Left lobe of liver (tissue), 2 donors: ENCODE data around the gene MORN4. TPM values are rescaled to one million over a fixed set of nuclear protein-coding genes. Genes with fewer than 3 reads are reported as not detected.

Experiments
- ATAC-seq: fragments of 200-7000 bp; cut with Tn5 transposase; one replicate; pipeline ENCODE4 v1.9.1; 2020; ENCODE audit warnings: mild to moderate bottlenecking, moderate library complexity
- DNase-seq: peaks from one replicate; pipeline ENCODE4 v3.0.0-alpha.2; 2020; ENCODE audit warnings: low spot score
- total RNA-seq: library from RNA; stranded (reverse); gene quantifications from one replicate; pipeline ENCODE4 v1.2.1, GENCODE V29; 2021
- donor health status: DM: no; HTN: no; CAD: no; lungs with moderate emphysema.
- donor health status: DM: no; HTN: yes; CAD: no.

Gene MORN4
- total RNA-seq, 1 donor from 2014 or later: 0.81 TPM

DNA sequence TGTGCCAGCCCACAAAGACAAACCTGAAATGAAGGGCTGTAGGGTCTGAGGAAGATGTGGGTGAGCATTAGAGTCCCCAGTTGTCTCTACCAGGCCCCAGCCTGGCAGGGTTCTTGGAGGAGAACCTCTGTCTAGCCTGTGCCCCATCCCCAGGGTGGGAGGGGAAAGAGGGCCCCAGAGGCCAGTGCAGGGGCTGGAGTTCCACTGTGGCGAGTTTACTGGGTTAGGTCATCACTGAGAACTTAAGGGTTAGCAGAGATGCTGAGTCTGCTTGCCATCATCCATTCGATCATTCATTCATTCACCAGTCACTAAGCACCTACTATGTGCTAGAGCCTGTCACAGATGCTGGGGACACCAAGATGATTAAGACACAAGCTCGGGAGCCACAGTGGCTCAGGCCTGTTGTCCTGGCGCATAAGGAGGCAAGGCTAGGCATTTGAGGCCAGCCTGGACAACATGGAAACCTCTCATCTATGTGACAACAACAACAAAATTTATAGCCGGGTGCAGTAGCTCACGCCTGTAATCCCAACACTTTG, 58.1 kb downstream of the MORN4 start:
- no peak for ATAC-seq

DNA sequence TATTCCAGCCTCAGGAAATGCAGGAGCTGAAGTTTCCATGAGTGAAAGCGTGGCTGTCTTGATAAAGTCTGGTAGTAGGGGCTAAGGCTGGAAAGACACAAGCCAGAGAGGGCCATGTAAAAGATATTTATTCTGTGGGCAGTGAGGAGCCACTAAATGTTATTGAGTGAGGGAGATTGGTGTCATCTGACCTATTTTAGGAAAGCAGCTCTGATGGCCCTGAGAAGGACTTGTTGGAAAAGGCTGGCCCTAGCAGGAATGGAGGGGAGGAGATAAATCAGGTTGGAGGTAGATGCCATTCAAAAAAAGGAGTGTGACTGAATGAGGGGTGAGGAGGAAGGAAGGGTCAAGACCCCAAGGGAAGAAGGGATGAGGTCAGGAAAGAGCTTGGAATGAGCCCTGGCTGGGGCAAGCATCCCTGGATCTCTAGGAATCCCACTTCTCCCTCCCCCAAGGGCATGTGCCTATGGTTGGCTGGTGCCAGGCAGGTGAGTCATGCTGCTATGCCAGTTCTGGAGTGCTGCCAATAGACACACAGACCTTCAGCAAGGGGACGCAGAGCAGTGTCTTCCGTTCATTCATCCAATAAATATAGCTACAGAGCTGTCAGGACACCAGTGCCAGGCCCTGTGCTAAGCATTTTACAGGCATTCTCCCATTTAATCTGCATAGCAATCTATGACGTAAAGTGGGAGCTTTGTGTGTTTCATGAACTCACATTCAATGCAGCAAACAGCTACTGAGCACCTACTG, 58.8 kb downstream of the MORN4 start:
- peak; percentile 85 for ATAC-seq
- DNase-seq: peak; percentile 90

More for the DNA sequence above, 58.1 kb downstream of the MORN4 start:
- DNase-seq: no peak

DNA sequence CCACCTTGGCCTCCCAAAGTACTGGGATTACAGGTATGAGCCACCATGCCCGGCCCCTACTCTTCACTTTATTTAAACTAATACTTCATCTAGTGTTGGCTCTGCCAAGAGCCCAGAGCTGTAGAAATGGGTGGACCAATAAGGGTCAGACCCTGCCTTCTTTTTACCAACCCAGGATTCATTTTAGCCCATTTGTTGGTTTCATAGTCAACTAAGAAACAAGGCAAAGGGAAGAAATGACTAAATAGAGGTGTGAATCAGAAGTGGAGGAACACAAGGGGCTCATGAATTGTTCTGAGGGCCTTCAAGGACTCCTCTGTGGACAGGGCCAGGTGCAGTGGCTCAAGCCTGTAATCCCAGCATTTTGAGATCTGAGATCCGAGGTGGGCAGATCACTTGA, 59.6 kb downstream of the MORN4 start:
- no peak for DNase-seq
- no peak for ATAC-seq

DNA sequence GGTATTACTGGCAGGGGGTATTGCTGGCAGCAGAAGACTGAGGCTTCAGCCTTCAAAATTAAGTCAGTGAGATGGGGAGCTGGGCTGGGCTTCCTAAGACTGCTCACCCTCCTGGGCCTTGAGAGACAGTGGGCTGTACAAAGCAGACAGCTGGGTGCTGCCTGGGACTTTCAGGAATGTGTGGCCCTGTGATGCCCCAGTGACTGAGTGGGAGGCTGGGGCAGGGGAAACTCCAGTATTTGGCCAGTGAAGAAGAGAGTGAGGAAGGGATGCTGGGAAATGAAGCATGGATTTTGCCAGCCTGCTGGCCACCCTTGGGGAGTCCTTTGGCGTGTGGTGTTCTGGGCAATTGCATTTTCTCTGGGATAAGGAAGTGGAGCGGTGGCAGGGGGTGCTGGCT, 60.3 kb downstream of the MORN4 start:
- ATAC-seq (no peak), DNase-seq (no peak)

DNA sequence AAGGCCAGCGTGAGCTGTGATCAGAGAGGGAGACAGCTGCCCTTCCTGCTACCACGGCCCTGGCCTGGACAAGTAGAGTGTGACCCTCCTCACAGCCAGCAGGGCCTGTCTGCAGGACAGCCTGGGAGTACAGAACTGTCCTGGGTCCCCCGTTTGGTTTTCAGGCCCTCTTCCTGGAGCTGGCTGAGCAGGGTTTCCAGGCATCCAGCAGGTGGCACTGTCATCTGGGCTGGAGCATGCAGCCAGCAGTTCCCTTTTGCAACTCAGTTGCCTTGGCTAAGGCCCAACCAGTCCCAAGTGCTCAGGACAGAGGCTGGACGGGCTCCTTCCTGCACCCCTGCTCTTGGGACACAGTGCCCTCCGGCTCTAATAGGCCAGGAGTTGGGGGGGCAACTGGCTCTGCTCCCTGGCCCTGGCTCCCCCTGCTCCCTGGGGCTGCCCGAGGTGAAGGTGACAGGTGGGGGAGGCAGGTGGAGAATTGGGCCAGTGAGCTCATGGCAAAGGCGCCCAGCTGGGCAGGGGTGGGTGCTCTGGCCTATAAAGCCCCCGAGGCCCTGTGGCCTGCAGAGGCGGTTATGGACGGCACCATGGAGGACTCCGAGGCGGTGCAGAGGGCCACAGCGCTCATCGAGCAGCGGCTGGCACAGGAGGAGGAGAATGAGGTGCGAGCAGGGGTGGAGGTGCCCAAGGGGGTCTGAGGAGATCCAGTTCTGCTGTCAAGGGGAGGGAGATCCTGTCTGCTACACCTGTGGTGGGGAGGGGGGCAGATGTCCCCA, 60.9 kb downstream of the MORN4 start, which contains the start of gene ANKRD2:
Gene ANKRD2 (plus strand): TSS at position 566 of the 776 bp plus-strand sequence. CDS start 10 bp downstream, at position 576.
- DNase-seq: peak; percentile 89
- ATAC-seq: peak; percentile 88

DNA sequence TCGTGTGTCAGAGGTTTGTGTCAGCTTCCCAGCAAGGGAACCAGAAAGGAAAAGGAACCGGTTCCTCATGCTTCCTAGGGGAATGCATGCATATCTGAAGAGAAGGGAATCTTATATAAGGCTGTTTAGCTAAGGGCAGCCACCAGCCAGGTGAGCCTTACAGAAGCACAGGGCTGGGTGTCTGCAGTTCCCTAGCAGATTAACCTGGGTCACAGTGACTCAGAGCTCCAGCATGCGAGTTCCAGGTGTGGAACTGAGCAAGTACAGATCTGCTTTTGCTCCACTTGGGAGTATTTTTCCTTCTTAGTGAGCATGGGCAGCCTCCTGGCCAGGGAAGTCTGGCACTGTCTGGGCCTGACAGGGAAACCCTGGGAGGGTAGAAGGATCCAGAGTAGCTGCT, 61.7 kb downstream of the MORN4 start:
- ATAC-seq: no peak
- DNase-seq: no peak

DNA sequence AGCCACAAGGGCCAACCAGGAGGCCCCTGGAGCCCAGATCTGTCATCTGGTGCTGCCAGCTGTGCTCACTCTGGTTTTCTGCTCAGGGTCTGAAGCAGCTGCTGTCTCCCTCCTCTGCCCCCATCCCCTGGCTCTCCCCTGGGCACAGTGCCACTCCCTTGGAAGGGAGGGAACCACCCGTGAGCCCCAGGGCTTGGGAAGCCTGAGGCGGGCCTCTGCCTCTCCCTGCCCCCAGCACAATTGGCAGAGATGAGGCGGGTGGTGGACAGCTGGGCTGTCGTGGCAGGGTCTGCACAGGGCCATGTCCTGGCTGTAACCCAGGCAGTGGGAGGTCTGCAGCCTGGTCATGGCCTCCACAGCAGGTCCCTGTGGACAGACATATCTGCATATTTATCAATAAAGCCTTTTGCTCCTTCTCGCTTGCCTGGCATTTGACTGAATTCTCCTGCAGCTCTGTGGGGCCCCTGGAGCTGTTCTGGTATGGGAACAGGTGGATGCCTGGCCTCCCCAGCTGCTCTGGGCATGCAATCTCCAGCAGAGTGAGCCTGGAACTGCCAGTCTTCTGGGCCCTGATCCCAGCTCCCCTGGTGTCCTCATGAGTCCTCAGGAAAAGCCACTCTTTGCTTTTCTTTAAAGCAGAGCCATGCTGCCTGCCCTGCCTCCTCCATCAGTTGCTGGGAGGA, 62.4 kb downstream of the MORN4 start:
- DNase-seq: no peak
- no peak for ATAC-seq

DNA sequence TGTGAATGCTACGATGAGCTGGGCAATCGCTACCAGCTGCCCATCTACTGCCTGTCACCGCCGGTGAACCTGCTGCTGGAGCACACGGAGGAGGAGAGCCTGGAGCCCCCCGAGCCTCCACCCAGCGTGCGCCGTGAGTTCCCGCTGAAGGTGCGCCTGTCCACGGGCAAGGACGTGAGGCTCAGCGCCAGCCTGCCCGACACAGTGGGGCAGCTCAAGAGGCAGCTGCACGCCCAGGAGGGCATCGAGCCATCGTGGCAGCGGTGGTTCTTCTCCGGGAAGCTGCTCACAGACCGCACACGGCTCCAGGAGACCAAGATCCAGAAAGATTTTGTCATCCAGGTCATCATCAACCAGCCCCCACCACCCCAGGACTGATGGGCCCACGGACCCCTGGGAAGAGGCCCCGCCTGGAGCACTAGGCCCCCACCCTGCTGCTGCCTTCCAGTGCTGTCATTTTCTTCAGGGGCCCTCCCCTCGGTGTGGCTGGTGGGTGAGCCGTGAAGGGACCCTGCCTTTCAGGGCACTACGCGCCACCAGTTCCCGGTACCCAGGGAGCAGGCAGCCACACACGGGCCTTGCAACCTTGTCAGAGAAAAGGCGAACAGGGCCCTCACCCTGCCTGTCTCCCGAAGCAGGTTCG, 63.0 kb downstream of the MORN4 start:
- DNase-seq (no peak), ATAC-seq (no peak)

DNA sequence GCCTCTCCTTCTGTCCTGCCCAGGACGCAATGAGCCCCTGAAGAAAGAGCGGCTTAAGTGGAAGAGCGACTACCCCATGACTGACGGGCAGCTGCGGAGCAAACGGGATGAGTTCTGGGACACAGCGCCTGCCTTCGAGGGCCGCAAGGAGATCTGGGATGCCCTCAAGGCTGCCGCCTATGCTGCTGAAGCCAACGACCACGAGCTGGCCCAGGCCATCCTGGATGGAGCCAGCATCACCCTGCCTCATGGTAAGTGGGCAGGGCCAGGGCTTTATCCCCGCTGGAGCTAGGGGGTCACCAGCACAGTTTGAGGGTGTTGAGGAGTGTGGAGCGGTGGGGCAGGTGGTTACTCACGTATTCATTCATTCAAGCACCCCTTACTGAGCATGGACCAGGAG, 65.4 kb downstream of the MORN4 start:
- DNase-seq: no peak
- no peak for ATAC-seq

DNA sequence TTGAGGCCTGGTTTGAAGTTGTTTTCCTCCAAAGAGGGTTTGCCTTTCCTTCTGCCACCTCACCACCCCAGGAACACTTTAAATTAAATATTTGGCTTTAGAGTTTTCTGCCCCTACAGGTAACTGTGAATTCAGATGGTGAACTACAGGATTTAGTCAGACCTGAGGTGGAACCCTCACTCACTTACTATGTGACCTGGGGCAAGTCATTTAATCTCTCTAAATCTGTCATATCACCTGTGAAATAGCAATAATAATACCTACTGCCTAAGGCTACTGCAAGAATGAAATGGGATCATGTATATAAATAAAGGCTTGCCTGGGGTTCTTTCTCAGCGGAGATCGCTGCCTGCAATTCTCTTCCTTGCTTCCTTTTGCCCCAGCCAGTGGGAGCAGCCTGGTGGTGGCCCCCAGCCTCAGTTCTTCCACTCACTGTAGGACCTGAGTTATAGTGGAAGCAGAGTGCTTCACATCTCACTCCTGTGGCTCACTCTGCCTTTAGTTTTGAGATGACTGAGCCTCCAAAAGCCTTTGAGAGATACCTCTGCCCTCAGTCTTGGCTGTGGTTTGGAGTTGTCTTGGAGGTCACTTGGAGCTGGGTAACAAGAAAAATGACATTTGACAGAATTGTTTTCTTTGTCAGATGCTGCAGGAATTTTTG, 66.8 kb downstream of the MORN4 start:
- no peak for DNase-seq
- no peak for ATAC-seq

DNA sequence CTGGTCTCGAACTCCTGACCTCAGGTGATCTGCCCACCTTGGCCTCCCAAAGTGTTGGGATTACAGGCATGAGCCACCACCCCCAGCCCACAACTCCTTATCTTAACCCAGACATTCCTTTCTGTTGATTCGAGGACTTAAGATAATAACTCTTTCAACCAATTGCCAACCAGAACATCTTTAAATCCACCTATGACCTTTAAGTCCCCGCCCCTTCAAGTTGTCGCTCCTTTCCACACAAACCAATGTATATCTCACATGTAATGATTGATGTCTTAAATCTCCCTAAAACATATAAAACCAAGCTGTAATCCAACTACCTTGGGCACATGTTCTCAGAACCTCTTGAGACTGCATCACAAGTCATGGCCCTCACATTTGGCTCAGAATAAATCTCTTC, 68.5 kb downstream of the MORN4 start:
- ATAC-seq: no peak
- DNase-seq: no peak

Other genes with a start within 250 kb of the MORN4 start
- 7.0 TPM for gene RRP12, start 232.2 kb downstream of the MORN4 start, total RNA-seq
- 151 TPM for gene PGAM1, start 207.3 kb downstream of the MORN4 start, total RNA-seq
- 10.3 TPM for gene EXOSC1, start 187.5 kb downstream of the MORN4 start, total RNA-seq
- 25.2 TPM for gene ZDHHC16, start 187.3 kb downstream of the MORN4 start, total RNA-seq
- 20.7 TPM for gene MMS19, start 135.1 kb downstream of the MORN4 start, total RNA-seq
- 7.1 TPM for gene UBTD1, start 134.6 kb downstream of the MORN4 start, total RNA-seq
- not detected for gene ANKRD2, start 60.7 kb downstream of the MORN4 start, total RNA-seq
- gene HOGA1, start 49.1 kb downstream of the MORN4 start, total RNA-seq: 66.2 TPM
- 3.7 TPM for gene C10orf62, start 43.8 kb downstream of the MORN4 start, total RNA-seq
- 5.6 TPM for gene PI4K2A, start 7.2 kb upstream of the MORN4 start, total RNA-seq
- gene AVPI1, start 53.7 kb upstream of the MORN4 start, total RNA-seq: 26.4 TPM
- 2.0 TPM for gene MARVELD1, start 80.2 kb upstream of the MORN4 start, total RNA-seq
- 10.7 TPM for gene ZFYVE27, start 103.6 kb upstream of the MORN4 start, total RNA-seq
- gene SFRP5, start 138.5 kb upstream of the MORN4 start, total RNA-seq: 6.4 TPM
- 0.53 TPM for gene GOLGA7B, start 216.3 kb upstream of the MORN4 start, total RNA-seq